Measurements from ENCODE around the gene PDGFD.

DNA sequence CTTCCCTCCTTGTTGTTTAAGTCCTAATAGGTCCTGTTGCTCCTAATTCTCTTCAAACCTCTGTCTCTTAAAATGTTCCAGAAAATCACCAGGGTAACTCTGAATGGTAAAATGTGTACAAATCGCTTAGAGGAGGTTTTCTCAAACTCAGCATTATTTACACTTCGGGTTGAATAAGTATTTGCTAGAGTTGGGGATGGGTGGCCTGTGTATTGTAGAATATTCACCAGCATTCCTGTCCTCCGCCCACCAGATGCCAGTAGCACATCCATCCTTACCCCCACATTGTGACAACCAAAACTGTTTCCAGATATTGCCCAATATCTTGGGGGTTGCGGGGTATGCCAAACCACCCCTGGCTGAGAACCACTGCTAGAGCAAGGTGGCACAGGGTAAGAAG is 191.9 kb downstream of the PDGFD start:
- TF ChIP-seq, protein P1, sequence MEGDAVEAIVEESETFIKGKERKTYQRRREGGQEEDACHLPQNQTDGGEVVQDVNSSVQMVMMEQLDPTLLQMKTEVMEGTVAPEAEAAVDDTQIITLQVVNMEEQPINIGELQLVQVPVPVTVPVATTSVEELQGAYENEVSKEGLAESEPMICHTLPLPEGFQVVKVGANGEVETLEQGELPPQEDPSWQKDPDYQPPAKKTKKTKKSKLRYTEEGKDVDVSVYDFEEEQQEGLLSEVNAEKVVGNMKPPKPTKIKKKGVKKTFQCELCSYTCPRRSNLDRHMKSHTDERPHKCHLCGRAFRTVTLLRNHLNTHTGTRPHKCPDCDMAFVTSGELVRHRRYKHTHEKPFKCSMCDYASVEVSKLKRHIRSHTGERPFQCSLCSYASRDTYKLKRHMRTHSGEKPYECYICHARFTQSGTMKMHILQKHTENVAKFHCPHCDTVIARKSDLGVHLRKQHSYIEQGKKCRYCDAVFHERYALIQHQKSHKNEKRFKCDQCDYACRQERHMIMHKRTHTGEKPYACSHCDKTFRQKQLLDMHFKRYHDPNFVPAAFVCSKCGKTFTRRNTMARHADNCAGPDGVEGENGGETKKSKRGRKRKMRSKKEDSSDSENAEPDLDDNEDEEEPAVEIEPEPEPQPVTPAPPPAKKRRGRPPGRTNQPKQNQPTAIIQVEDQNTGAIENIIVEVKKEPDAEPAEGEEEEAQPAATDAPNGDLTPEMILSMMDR (IDR thresholded peaks at IDR 0.05): no peak
- TF ChIP-seq POLR2A (IDR thresholded peaks at IDR 0.05) (no peak), EP300 (IDR thresholded peaks at IDR 0.05) (no peak)

Measured in tibial nerve (tissue), 4 donors.